A549 (cell line): ENCODE data around the gene FGF4.

Experiments used
- CTCF ChIP-seq: fragments of >200 bp; sonication (Bioruptor Twin); formaldehyde crosslinking; IDR thresholded peaks from 3 replicates; pipeline ENCODE4 v1.5.1; 2016
- HMGXB4 ChIP-seq: fragments of 250-450 bp; sonication (Bioruptor Pico); IDR thresholded peaks from 2 replicates; pipeline ENCODE4 v1.5.0; 2021; ENCODE audit warnings: mild to moderate bottlenecking, moderate library complexity, borderline replicate concordance
- HOXA7 ChIP-seq: fragments of 250-450 bp; sonication (Bioruptor Pico); IDR thresholded peaks from 2 replicates; pipeline ENCODE4 v1.5.0; 2020; ENCODE audit warnings: mild to moderate bottlenecking, moderate library complexity
- MAZ ChIP-seq: fragments of 150-350 bp; IDR thresholded peaks from 2 replicates; pipeline ENCODE4 v1.6.1; 2014; ENCODE audit warnings: antibody characterized with exemption, low read depth, low read length, borderline replicate concordance
- MYC ChIP-seq: IDR thresholded peaks from 2 replicates; pipeline ENCODE4 v1.6.1; 2012; ENCODE audit warnings: mild to moderate bottlenecking, inconsistent platforms, low read length, improper control_type of control experiment, borderline replicate concordance
- POLR2A ChIP-seq: IDR thresholded peaks from 2 replicates; pipeline ENCODE4 v1.6.1; 2012; ENCODE audit warnings: mild to moderate bottlenecking, low read length

GRCh38 chr11:69812256-69812655, 37.1 kb upstream of the FGF4 start:
- no peak for TF ChIP-seq CTCF
- no peak for TF ChIP-seq MAZ
- TF ChIP-seq POLR2A, result no peak
- TF ChIP-seq HMGXB4 (CRISPR knock-in tag), result no peak
- no peak for TF ChIP-seq HOXA7 (CRISPR knock-in tag)
- no peak for TF ChIP-seq MYC
